GM12892 (cell line): ENCODE data around the gene SPAG17.

Experiments
- POLR2A ChIP-seq: IDR thresholded peaks from 2 replicates; pipeline ENCODE4 v1.6.1; 2011; ENCODE audit warnings: low read depth, low read length, control low read depth
- POLR2AphosphoS5 ChIP-seq: IDR thresholded peaks from 2 replicates; pipeline ENCODE4 v1.6.1; 2011; ENCODE audit warnings: low read depth, low read length, control low read depth

DNA sequence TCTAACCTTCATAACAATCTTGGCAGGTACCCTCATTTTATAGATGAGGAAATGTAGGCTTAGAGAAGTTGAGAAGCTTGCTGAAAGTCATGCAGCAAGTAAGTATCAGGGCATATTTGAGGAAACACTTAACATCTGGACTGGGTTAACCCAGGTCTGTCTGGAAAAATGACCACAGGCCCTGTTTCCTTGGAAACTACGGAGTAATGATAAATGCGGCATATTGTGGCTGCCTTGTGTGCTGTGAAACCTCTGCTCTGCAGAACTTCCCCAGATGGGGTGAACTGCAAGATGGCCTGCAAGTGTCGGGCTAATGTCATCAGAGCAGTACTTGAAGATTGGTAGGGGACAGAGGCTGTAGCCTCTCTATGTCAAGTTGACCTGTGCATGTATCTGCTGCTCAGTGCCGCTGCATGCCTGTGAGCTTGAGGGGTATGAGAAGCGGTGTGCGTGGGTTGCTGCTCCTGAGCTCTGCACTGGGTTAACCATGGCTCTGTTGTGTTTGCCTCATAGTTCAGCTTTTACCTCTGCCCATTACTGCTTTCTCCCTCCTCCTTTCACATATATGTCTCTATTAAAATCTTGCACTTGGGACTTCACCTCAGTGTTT lies 172.4 kb downstream of the SPAG17 start:
- no peak for TF ChIP-seq POLR2A
- TF ChIP-seq POLR2AphosphoS5, result no peak
